Neural crest cell (in vitro differentiated cells): ENCODE results near the gene PTGIS. TPM values are rescaled to one million over a fixed set of nuclear protein-coding genes. Genes with fewer than 3 reads are reported as not detected.
A peak's percentile ranks its signal among the peaks of the same experiment; 100 is the strongest.

Experiments used
- DNase-seq: peaks from one replicate; pipeline ENCODE4 v3.0.0; 2021; ENCODE audit warnings: low read depth, mixed read lengths, low spot score
- H3K27ac Mint-ChIP-seq: one replicate; pipeline ENCODE4 v1.8.0; 2021; ENCODE audit warnings: mild to moderate bottlenecking, mixed read lengths; ENCODE audit not compliant: unreplicated experiment
- H3K27me3 Mint-ChIP-seq: 2 replicates; pipeline ENCODE4 v1.8.0; 2021; ENCODE audit warnings: low read depth, mild to moderate bottlenecking, mixed read lengths
- H3K36me3 Mint-ChIP-seq: 2 replicates; pipeline ENCODE4 v1.8.0; 2021; ENCODE audit warnings: low read depth, mild to moderate bottlenecking, mixed read lengths
- H3K4me1 Mint-ChIP-seq: 2 replicates; pipeline ENCODE4 v1.8.0; 2021; ENCODE audit warnings: mixed read lengths
- H3K4me3 Mint-ChIP-seq: one replicate; pipeline ENCODE4 v1.8.0; 2021; ENCODE audit warnings: mild to moderate bottlenecking, mixed read lengths
- H3K9me3 Mint-ChIP-seq: 2 replicates; pipeline ENCODE4 v1.8.0; 2021; ENCODE audit warnings: mixed read lengths
- total RNA-seq: library from RNA; stranded (reverse); gene quantifications from 2 replicates; pipeline ENCODE4 v1.2.1, GENCODE V29; 2021
- TF ChIP-seq, protein P1 (sequence below): fragments of 200-600 bp; sonication (generic); conservative IDR thresholded peaks from 2 replicates; pipeline ENCODE4 v1.5.0; 2021; ENCODE audit warnings: antibody characterized with exemption, mild to moderate bottlenecking

PTGIS gene
- total RNA-seq, 1 donor from 2014 or later: 7.1 TPM

DNA sequence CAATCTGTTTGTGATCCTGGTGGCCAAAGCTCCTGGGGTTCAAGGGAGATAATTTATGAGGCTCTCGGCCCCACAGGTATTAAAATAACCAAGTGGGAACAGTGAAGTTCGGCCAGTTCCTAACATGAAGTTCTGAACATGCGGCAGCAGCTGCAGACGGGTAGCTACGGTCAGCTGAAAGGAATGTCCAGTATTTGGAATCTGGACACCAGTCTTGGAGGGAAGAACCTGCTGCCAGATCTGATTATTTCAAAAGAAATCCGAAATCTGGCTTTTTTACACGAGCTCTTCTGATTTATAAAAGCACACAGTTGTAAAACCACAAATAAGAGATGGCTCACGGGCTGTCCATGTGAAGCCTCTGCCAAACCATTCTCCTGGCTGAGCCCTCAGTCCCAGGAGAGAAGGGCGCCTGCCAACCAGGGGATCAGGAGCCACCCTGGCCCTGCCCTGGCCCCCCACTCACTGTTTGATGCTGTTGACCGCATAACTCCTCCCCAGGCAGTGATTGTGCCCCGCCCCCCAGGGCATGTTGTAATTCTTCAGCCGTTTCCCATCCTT is 57.3 kb downstream of the PTGIS start:
- H3K9me3 Mint-ChIP-seq: no peaks in the 10 kb centered on the region
- DNase-seq: no peak
- no peak overlapping the region for H3K4me3 Mint-ChIP-seq
- no peak overlapping the region for H3K27ac Mint-ChIP-seq
- H3K4me1 Mint-ChIP-seq: peaks cover 9% of the 10 kb centered on the region
- H3K27me3 Mint-ChIP-seq: no peaks in the 10 kb centered on the region
- TF ChIP-seq, protein P1, sequence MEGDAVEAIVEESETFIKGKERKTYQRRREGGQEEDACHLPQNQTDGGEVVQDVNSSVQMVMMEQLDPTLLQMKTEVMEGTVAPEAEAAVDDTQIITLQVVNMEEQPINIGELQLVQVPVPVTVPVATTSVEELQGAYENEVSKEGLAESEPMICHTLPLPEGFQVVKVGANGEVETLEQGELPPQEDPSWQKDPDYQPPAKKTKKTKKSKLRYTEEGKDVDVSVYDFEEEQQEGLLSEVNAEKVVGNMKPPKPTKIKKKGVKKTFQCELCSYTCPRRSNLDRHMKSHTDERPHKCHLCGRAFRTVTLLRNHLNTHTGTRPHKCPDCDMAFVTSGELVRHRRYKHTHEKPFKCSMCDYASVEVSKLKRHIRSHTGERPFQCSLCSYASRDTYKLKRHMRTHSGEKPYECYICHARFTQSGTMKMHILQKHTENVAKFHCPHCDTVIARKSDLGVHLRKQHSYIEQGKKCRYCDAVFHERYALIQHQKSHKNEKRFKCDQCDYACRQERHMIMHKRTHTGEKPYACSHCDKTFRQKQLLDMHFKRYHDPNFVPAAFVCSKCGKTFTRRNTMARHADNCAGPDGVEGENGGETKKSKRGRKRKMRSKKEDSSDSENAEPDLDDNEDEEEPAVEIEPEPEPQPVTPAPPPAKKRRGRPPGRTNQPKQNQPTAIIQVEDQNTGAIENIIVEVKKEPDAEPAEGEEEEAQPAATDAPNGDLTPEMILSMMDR: no peak
- H3K36me3 Mint-ChIP-seq: no peaks in the 10 kb centered on the region

DNA sequence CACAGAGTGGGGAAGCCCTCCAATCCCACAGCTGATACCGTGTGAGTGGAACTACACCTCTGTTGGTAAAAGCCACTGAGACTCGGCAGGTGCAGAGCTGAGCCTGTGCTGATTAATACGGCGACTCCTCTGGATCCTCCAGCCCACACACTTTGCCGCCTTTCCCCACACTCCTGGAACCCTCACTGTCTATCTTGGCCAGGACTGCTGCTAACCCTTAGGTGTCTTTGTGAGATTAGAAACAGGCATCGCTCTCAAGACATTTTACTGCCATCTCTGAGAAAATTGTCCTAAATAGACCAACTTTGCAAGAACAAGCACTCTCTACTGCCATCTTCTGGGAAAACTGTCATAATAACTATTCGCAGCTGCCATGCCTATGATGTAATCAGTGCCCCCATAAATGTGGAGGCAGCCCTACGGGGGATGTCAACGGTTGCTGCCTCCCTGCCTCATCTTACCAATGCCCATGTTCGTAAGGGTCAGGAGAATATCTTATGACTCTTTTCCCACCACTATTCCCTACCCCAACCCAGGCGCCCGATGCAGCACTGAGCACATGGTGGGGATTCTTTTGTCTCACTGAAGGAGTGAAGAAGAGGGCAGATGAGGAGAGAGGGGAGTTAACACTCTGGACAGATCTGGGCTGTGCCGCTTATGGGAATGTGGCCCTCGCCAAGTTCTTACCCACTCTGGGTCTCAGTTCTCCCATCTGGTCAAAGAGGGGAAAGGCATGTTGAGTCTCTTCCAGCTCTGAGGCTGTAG is 59.3 kb downstream of the PTGIS start:
- H3K4me1 Mint-ChIP-seq: peaks cover 16% of the 10 kb centered on the region

DNA sequence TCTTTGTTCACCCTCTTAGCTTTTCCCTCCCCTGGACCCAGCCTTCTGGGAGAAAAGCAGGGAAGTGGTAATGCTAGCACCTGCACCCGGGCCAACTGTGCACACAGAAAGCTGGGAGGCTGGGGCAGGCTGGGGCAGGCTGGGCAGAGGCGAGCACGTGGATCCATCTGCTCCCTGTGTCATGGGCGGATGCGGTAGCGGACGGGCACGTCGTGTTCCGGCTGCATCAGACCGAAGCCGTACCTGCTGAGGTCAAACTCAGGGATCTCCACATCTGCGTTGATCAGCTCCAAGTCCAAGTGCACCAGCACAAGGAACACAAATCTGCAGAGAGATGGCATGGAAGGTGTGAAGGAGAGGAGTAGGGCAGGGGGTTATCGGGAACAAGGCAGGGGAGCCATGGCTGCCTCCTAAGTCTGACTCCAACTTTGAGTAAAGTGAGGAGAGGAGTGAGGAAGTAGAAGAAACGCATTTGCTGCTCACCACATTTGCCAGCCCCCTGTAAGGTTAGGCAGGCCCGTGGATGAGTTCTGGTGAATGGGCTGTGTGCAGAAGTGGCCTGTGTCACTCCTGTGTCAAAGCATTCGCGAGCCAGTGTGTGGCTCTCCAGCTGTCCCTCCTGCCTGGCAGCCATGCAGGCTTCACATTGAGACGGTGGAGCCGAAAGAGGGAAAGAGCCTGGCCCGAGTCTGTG is 60.0 kb downstream of the PTGIS start:
- H3K27ac Mint-ChIP-seq: no peak overlapping the region
- H3K4me3 Mint-ChIP-seq: no peak overlapping the region
- TF ChIP-seq, protein P1: no peak
- no peaks in the 10 kb centered on the region for H3K36me3 Mint-ChIP-seq
- H3K9me3 Mint-ChIP-seq: no peaks in the 10 kb centered on the region
- DNase-seq: no peak
- peaks cover 20% of the 10 kb centered on the region for H3K4me1 Mint-ChIP-seq
- no peaks in the 10 kb centered on the region for H3K27me3 Mint-ChIP-seq

More for the DNA sequence above, 59.3 kb downstream of the PTGIS start:
- Mint-ChIP-seq H3K27me3 (no peaks in the 10 kb centered on the region), H3K36me3 (no peaks in the 10 kb centered on the region), H3K27ac (peak overlapping the region; percentile 23), H3K4me3 (no peak overlapping the region), H3K9me3 (no peaks in the 10 kb centered on the region)
- TF ChIP-seq, protein P1: peak; percentile 70
- DNase-seq: peak; percentile 12

DNA sequence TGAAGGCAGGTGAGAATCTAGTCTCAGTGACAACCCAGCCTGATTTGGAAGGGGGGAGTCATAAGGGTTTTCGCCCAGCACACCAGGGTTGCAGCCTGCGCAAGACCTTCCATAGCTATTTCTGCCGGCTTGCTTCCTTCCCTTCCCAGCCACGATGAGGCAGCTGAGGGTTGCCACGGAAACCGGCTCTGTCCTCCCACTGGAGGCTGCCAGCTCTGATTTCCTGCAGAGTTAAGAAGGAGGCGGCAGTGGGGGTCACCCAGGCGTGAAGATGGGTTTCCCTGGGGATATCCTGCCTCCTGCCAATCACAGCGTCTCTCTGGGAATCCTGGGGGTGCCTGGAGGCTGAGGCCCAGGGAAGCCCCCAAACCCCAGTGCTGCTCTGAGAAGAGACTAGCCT is 62.4 kb downstream of the PTGIS start:
- H3K27ac Mint-ChIP-seq: no peak overlapping the region
- H3K4me3 Mint-ChIP-seq: no peak overlapping the region
- DNase-seq: peak; percentile 61
- peaks cover 2% of the 10 kb centered on the region for H3K27me3 Mint-ChIP-seq
- H3K9me3 Mint-ChIP-seq: no peaks in the 10 kb centered on the region
- peaks cover 20% of the 10 kb centered on the region for H3K4me1 Mint-ChIP-seq
- no peaks in the 10 kb centered on the region for H3K36me3 Mint-ChIP-seq
- TF ChIP-seq, protein P1: no peak

DNA sequence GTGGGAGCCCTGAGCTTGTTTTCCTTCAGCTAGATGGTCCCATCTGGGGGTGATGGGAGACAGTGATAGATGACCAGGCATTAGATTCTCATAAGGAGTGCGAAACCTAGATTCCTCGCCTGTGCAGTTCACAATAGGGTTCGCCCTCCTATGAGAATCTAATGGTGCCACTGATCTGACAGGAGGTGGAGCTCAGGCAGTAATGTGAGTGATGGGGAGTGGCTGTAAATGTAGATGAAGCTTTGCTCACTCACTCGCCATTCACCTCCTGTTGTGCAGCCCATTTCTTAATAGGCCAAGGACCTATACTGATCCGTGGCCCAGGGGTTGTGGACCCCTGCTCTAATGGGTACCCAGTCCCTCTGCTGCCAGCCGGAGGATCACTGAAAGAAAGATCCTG is 64.8 kb downstream of the PTGIS start:
- TF ChIP-seq, protein P1: no peak
- Mint-ChIP-seq H3K36me3 (no peaks in the 10 kb centered on the region), H3K4me3 (no peak overlapping the region), H3K4me1 (peaks cover 14% of the 10 kb centered on the region), H3K9me3 (no peaks in the 10 kb centered on the region), H3K27me3 (peaks cover 2% of the 10 kb centered on the region), H3K27ac (no peak overlapping the region)
- no peak for DNase-seq
